OCI-LY7 (cell line): ENCODE results near the gene TCERG1. TPM values are rescaled to one million over a fixed set of nuclear protein-coding genes. Genes with fewer than 3 reads are reported as not detected.
A peak's percentile ranks its signal among the peaks of the same experiment; 100 is the strongest.

Experiments used
- BruUV-seq: library from RNA; stranded (reverse); fragments of 400-500 nt; replicated peaks from 2 replicates; lab custom pipeline; 2021; lab: Mats Ljungman, UMichigan
- CTCF ChIA-PET: fragments of 300-600 bp; sonication (Branson Sonifier 250); formaldehyde crosslinking; loops from one replicate; lab custom pipeline; 2022; ENCODE audit warnings: antibody characterized with exemption; ENCODE audit not compliant: unreplicated experiment; lab: Charles Lee
- POLR2A ChIA-PET: fragments of 300-600 bp; sonication (Branson Sonifier 250); formaldehyde crosslinking; loops from one replicate; lab custom pipeline; 2022; ENCODE audit warnings: antibody characterized with exemption; lab: Charles Lee
- DNase-seq: peaks from one replicate; pipeline ENCODE4 v3.0.0-alpha.2; 2015; ENCODE audit warnings: low spot score
- H2AFZ ChIP-seq: fragments of 200-600 bp; sonication (generic), shearing (Covaris generic); 2 replicates; pipeline ENCODE4 v1.6.1; 2014; ENCODE audit warnings: mild to moderate bottlenecking, antibody characterized with exemption, low read length, moderate library complexity
- H3K27ac ChIP-seq: fragments of 200-600 bp; sonication (generic); 2 replicates; pipeline ENCODE4 v1.5.1; 2014; ENCODE audit warnings: mixed run types, low read depth, mild to moderate bottlenecking, moderate library complexity, low read length, inconsistent platforms; ENCODE audit not compliant: poor library complexity, severe bottlenecking
- H3K36me3 ChIP-seq: fragments of 200-600 bp; sonication (generic); 2 replicates; pipeline ENCODE4 v1.6.1; 2014; ENCODE audit warnings: mild to moderate bottlenecking, antibody characterized with exemption, low read length, moderate library complexity, mixed read lengths; ENCODE audit not compliant: insufficient read depth
- H3K4me1 ChIP-seq: fragments of 200-600 bp; sonication (generic); 2 replicates; pipeline ENCODE4 v1.5.1; 2014; ENCODE audit warnings: mild to moderate bottlenecking, low read length; ENCODE audit not compliant: insufficient read depth, poor library complexity, severe bottlenecking
- H3K4me2 ChIP-seq: fragments of 200-600 bp; sonication (generic); 2 replicates; pipeline ENCODE4 v1.6.1; 2014; ENCODE audit warnings: mild to moderate bottlenecking, low read length
- H3K4me3 ChIP-seq: fragments of 200-600 bp; sonication (generic); 2 replicates; pipeline ENCODE4 v1.5.1; 2014; ENCODE audit warnings: mild to moderate bottlenecking, low read depth, low read length; ENCODE audit not compliant: poor library complexity, severe bottlenecking
- H3K79me2 ChIP-seq: fragments of 200-600 bp; sonication (generic); 2 replicates; pipeline ENCODE4 v1.6.1; 2016; ENCODE audit warnings: low read depth, mild to moderate bottlenecking, low read length, moderate library complexity, mixed read lengths; ENCODE audit not compliant: insufficient read depth
- H3K9me2 ChIP-seq: fragments of 200-600 bp; sonication (generic); 2 replicates; pipeline ENCODE4 v1.6.1; 2016; ENCODE audit warnings: mild to moderate bottlenecking, low read length, mixed read lengths; ENCODE audit not compliant: insufficient read depth
- H3K9me3 ChIP-seq: fragments of 200-600 bp; sonication (generic); 2 replicates; pipeline ENCODE4 v1.6.1; 2014; ENCODE audit warnings: mild to moderate bottlenecking, mixed run types, low read length, mixed read lengths
- H4K20me1 ChIP-seq: fragments of 200-600 bp; sonication (generic); 2 replicates; pipeline ENCODE4 v1.6.1; 2014; ENCODE audit warnings: mild to moderate bottlenecking, antibody characterized with exemption, low read length, moderate library complexity, mixed read lengths; ENCODE audit not compliant: insufficient read depth
- EZH2phosphoT487 ChIP-seq: fragments of 200-600 bp; sonication (generic); IDR thresholded peaks from 2 replicates; pipeline ENCODE4 v1.6.1; 2018; ENCODE audit warnings: low read depth, borderline replicate concordance, mild to moderate bottlenecking, mixed run types, antibody characterized with exemption, low read length, moderate library complexity, mixed read lengths
- intact Hi-C: fragments of 100-400 bp; cut with micrococcal nuclease; formaldehyde crosslinking; loops from one replicate; pipeline ENCODE4 v1.10.0; 2022; ENCODE audit not compliant: unreplicated experiment
- total RNA-seq, 2 experiments: library from RNA; depleted of rRNA in 1 of 2; stranded (reverse); fragments of >200 nt in 1 of 2; shearing (Covaris generic) in 1 of 2; gene quantifications; 2 replicates each; pipeline ENCODE4 v1.2.3, GENCODE V29; 2014 to 2022
- TF ChIP-seq, protein P1 (sequence below): fragments of 200-600 bp; sonication (generic); conservative IDR thresholded peaks from 2 replicates; pipeline ENCODE4 v1.5.1; 2014; ENCODE audit warnings: mild to moderate bottlenecking, antibody characterized with exemption, low read length, moderate library complexity, mixed read lengths

The TCERG1 gene
- total RNA-seq, 2 experiments from 2014 or later: 115 to 164 TPM

DNA sequence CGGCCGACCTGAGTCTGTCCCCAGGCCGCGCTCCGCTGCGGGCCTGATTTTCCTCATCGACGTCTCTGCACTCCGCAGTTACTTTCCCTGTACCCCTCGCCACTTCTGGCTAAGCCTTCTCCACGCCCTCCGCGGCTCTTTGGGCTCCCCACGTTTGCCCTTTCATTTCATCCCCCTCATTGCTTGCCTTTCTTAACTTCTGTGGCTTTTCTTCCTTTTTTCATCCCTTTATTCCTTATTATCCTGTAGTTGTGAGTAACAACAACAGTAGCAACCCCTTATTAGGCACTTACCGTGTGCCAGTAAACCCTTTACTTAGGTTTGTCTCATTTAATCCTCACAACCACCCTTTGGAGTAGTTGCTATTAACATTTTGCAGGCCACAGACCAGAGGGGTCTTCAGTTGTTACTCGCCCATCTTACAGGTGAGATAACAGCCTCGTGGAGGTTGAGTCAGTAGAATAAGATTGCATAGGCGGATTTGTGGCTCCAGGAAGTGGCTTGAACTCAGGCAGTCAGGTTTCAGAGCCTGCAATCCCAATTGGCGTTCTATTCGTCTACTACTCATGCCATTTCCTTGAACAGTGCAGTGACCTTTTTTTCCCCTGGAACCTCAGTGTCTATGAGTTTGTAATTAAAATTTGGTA, 724 bp downstream of the TCERG1 start:
- Histone ChIP-seq H3K4me3 (peak overlapping the region; percentile 94), H3K4me1 (peaks cover 26% of the 10 kb centered on the region), H3K9me3 (no peaks in the 10 kb centered on the region), H3K27ac (peak overlapping the region; percentile 76), H3K4me2 (peak overlapping the region; percentile 95), H3K79me2 (peaks cover 58% of the 10 kb centered on the region), H2AFZ (peak overlapping the region; percentile 42; the same call in 1 of the 2 replicates), H4K20me1 (peaks cover 33% of the 10 kb centered on the region), H3K36me3 (peaks cover 41% of the 10 kb centered on the region), H3K9me2 (no peaks in the 10 kb centered on the region)
- no peak for TF ChIP-seq EZH2phosphoT487
- TF ChIP-seq, protein P1, sequence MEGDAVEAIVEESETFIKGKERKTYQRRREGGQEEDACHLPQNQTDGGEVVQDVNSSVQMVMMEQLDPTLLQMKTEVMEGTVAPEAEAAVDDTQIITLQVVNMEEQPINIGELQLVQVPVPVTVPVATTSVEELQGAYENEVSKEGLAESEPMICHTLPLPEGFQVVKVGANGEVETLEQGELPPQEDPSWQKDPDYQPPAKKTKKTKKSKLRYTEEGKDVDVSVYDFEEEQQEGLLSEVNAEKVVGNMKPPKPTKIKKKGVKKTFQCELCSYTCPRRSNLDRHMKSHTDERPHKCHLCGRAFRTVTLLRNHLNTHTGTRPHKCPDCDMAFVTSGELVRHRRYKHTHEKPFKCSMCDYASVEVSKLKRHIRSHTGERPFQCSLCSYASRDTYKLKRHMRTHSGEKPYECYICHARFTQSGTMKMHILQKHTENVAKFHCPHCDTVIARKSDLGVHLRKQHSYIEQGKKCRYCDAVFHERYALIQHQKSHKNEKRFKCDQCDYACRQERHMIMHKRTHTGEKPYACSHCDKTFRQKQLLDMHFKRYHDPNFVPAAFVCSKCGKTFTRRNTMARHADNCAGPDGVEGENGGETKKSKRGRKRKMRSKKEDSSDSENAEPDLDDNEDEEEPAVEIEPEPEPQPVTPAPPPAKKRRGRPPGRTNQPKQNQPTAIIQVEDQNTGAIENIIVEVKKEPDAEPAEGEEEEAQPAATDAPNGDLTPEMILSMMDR: no peak
- no TSS peak for BruUV-seq
- POLR2A ChIA-PET: interaction anchor here (0.6 to 1.8 kb wide), 5 partner anchors 12 to 1098 kb away, joined by 3 to 6 read pairs (median 5); no protein-coding TSS in a partner anchor
- intact Hi-C loops: loop anchor here (5.0 kb wide), 1 partner anchor 266 kb away; the partner anchor contains the start of gene LARS1
- DNase-seq: peak; percentile 71
- CTCF ChIA-PET: interaction anchor here (1.1 kb wide), 1 partner anchor 274 kb away, joined by 3 read pairs; no protein-coding TSS in a partner anchor

DNA sequence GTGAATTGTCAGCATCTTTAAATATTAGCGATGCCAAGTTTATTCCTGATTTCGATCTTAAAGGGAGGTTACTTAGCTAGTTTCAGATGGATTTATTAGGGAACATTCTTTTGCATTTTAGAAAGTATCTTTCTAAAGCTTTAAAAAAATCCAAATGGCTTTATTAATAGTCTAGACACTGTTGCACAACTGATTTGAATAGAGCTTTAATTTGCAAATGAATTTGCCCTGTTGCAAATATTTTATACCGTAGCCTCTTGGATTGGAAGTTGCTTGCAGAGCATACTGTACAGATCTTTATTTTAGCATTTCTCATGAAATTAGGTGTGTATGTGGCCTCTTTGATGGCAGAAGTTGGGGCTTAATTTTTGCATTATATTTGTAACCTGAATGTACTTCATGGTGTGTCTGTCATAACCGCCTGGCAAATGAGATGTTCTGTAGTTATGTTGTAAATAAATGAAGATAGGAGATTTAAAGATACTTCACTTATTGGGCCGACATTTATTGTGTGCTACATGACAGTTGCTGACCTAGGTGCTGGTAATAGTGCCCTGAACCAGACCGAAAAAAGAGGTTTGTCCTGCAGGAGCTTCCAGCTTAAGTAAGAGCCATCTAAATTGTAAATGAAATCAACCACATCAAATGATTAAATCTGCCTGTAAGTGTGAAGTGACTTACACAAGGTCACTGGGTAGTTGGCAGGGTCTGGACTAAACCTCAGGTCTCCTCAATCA, 1.8 kb downstream of the TCERG1 start:
- Histone ChIP-seq H3K4me1 (peaks cover 26% of the 10 kb centered on the region), H3K4me3 (peak overlapping the region; percentile 94), H3K27ac (no peak overlapping the region), H3K9me2 (no peaks in the 10 kb centered on the region), H2AFZ (no peak overlapping the region), H4K20me1 (peaks cover 40% of the 10 kb centered on the region), H3K79me2 (peaks cover 69% of the 10 kb centered on the region), H3K9me3 (no peaks in the 10 kb centered on the region), H3K36me3 (peaks cover 48% of the 10 kb centered on the region), H3K4me2 (peak overlapping the region; percentile 95)
- BruUV-seq: no TSS peak
- TF ChIP-seq, protein P1: no peak
- TF ChIP-seq EZH2phosphoT487: no peak
- intact Hi-C loops: loop anchor here (5.0 kb wide), 1 partner anchor 267 kb away; the partner anchor contains the start of gene LARS1
- ChIA-PET POLR2A (interaction anchor here (0.6 to 1.8 kb wide), 5 partner anchors 11 to 339 kb away, joined by 3 to 7 read pairs (median 6); no protein-coding TSS in a partner anchor), CTCF (no interaction called here)
- DNase-seq: peak; percentile 7
